ENCODE data around the gene ZCCHC2. TPM values are rescaled to one million over a fixed set of nuclear protein-coding genes. Genes with fewer than 3 reads are reported as not detected.

ZCCHC2 gene
- total and polyA plus RNA-seq, 4 donors = 7.1 to 25.4 (median 10.8) TPM

GRCh38 chr18:62602706-62603105, 79.9 kb downstream of the ZCCHC2 start:
- H3K27ac ChIP-seq (ENCODE audit: low read depth in 1 of 2, low read length in 2 of 2) = no peak overlapping the region
- 94% methylated on average over 8 of the region's 8 CpGs for WGBS
- no peaks in the 10 kb centered on the region for H3K9me3 ChIP-seq (ENCODE audit: control insufficient read depth in 4 of 4, low read length in 3 of 4)
- TF ChIP-seq YY1 (IDR thresholded peaks at IDR 0.05) (no peak), FOXA1 (IDR thresholded peaks at IDR 0.05) (no peak), JUND (IDR thresholded peaks at IDR 0.05) (no peak), RXRA (IDR thresholded peaks at IDR 0.05) (no peak), ZBTB33 (IDR thresholded peaks at IDR 0.05) (no peak), CTCF (IDR thresholded peaks at IDR 0.05; ENCODE audit: low read depth, low read length, missing input control) (no peak), RAD21 (IDR thresholded peaks at IDR 0.05) (no peak), GABPA (IDR thresholded peaks at IDR 0.05 in 1 of 2, conservative IDR thresholded peaks at IDR 0.05 in 1 of 2) (no peak), HNF4A (conservative IDR thresholded peaks at IDR 0.05) (no peak), NR2F2 (IDR thresholded peaks at IDR 0.05) (no peak), REST (IDR thresholded peaks at IDR 0.05) (no peak), MAX (IDR thresholded peaks at IDR 0.05) (no peak), EGR1 (IDR thresholded peaks at IDR 0.05; ENCODE audit: low read depth in 2 of 2) (no peak), FOXA2 (IDR thresholded peaks at IDR 0.05) (no peak), HNF4G (IDR thresholded peaks at IDR 0.05) (no peak), ATF3 (IDR thresholded peaks at IDR 0.05) (no peak), TAF1 (conservative IDR thresholded peaks at IDR 0.05) (no peak), SP1 (IDR thresholded peaks at IDR 0.05) (no peak)
- DNase-seq (ENCODE audit: low spot score) = no peak
- H3K9ac ChIP-seq (ENCODE audit: low read depth in 1 of 2, low read length in 2 of 2) = no peak overlapping the region
- H3K4me3 ChIP-seq (ENCODE audit: low read depth in 1 of 3, low read length in 3 of 3) = no peak overlapping the region
- no peaks in the 10 kb centered on the region for H3K27me3 ChIP-seq (ENCODE audit: control insufficient read depth in 4 of 4, insufficient read depth in 4 of 4, low read length in 3 of 4)
- H3K4me1 ChIP-seq (ENCODE audit: control insufficient read depth in 4 of 4, insufficient read depth in 4 of 4, low read length in 3 of 4) = no peaks in the 10 kb centered on the region
- peaks cover 0 to 2% (median 0%) of the 10 kb centered on the region in 4 donors for H3K36me3 ChIP-seq (ENCODE audit: control insufficient read depth in 4 of 4, insufficient read depth in 3 of 4, low read depth in 1 of 4, low read length in 3 of 4)

All from liver (tissue), 9 donors.